Mucosa of descending colon (tissue), 3 donors: ENCODE results near the gene CLTC. TPM values are rescaled to one million over a fixed set of nuclear protein-coding genes. Genes with fewer than 3 reads are reported as not detected.
A peak's percentile ranks its signal among the peaks of the same experiment; 100 is the strongest.

Source experiments
- ATAC-seq: fragments of 200-7000 bp; cut with Tn5 transposase; one replicate; pipeline ENCODE4 v1.9.1; 2020; ENCODE audit warnings: mild to moderate bottlenecking, moderate library complexity
- DNase-seq, 3 donors: peaks; one replicate each; pipeline ENCODE4 v3.0.0-alpha.2; 2020
- H3K36me3 ChIP-seq: fragments of 200-600 bp; one replicate; pipeline ENCODE4 v1.8.0; 2021; ENCODE audit warnings: low read depth, mild to moderate bottlenecking
- H3K4me1 ChIP-seq: fragments of 200-600 bp; one replicate; pipeline ENCODE4 v1.8.0; 2021; ENCODE audit warnings: low read depth, mild to moderate bottlenecking
- H3K4me3 ChIP-seq: fragments of 200-600 bp; one replicate; pipeline ENCODE4 v1.8.0; 2021; ENCODE audit warnings: mild to moderate bottlenecking
- H3K9me3 ChIP-seq: fragments of 200-600 bp; one replicate; pipeline ENCODE4 v1.8.0; 2021; ENCODE audit warnings: mild to moderate bottlenecking
- CTCF ChIP-seq: fragments of 200-600 bp; IDR thresholded peaks from one replicate; pipeline ENCODE4 v1.8.0; 2022; ENCODE audit warnings: antibody characterized with exemption, mild to moderate bottlenecking
- intact Hi-C, 2 donors: fragments of 100-400 bp; cut with DNase I in 1 of 2; cut with micrococcal nuclease in 1 of 2; formaldehyde crosslinking; loops; one replicate each; pipeline versions ENCODE4 v1.11.0 to v1.11.1; 2022; cut with DNase I, micrococcal nuclease
- total RNA-seq, 3 donors: library from RNA; stranded (reverse); fragmentation: NEBNext Ultra II Directional in 2 of 3; extraction: Animal tissue kit (Norgen Biotek cat#: 25700) in 2 of 3; gene quantifications; one replicate each; pipeline versions ENCODE4 v1.2.1 to v1.2.4, GENCODE V29; 2021 to 2023
- donor health status: DM: no; HTN: no; CAD: no; lungs with moderate emphysema.
- donor health status: DM: no; HTN: no; CAD: no.
- donor health status: DM: no; HTN: yes; CAD: no.

The CLTC gene
- total RNA-seq, 3 donors from 2014 or later, result 264 to 306 (median 286) TPM

GRCh38 chr17:59607817-59608403 is 11.8 kb upstream of the CLTC start:
- no peaks in the 10 kb centered on the region for H3K4me1 ChIP-seq
- H3K9me3 ChIP-seq, result no peaks in the 10 kb centered on the region
- ATAC-seq (no peak), DNase-seq (peak in 1 of 3 donors; percentile 46)
- no peak overlapping the region for H3K4me3 ChIP-seq
- intact Hi-C loops, result no loop called here
- H3K36me3 ChIP-seq, result peaks cover 8% of the 10 kb centered on the region
- no peak for TF ChIP-seq CTCF

GRCh38 chr17:59611503-59611902 is 8.2 kb upstream of the CLTC start:
- no peak for TF ChIP-seq CTCF
- ATAC-seq (no peak), DNase-seq (no peak)
- H3K4me1 ChIP-seq, result no peaks in the 10 kb centered on the region
- H3K36me3 ChIP-seq, result peaks cover 8% of the 10 kb centered on the region
- no peaks in the 10 kb centered on the region for H3K9me3 ChIP-seq
- intact Hi-C loops, result no loop called here
- H3K4me3 ChIP-seq, result no peak overlapping the region

- no peak for TF ChIP-seq CTCF
- H3K4me1 ChIP-seq, result peaks cover 14% of the 10 kb centered on the region
- ATAC-seq, result no peak
- no peaks in the 10 kb centered on the region for H3K36me3 ChIP-seq
- no peaks in the 10 kb centered on the region for H3K9me3 ChIP-seq
- intact Hi-C loops, result no loop called here
- DNase-seq, result no peak
- no peak overlapping the region for H3K4me3 ChIP-seq
Measured at GRCh38 chr17:59616253-59616920, 3.3 kb upstream of the CLTC start.

- ATAC-seq (no peak), DNase-seq (no peak)
- peaks cover 23% of the 10 kb centered on the region for H3K4me1 ChIP-seq
- intact Hi-C loops, result no loop called here
- no peak for TF ChIP-seq CTCF
- H3K36me3 ChIP-seq, result no peaks in the 10 kb centered on the region
- no peaks in the 10 kb centered on the region for H3K9me3 ChIP-seq
- no peak overlapping the region for H3K4me3 ChIP-seq
Measured at GRCh38 chr17:59617156-59617732, 2.5 kb upstream of the CLTC start.

GRCh38 chr17:59619035-59619297 is 729 bp upstream of the CLTC start:
- Histone ChIP-seq H3K4me3 (peak overlapping the region; percentile 88), H3K9me3 (no peaks in the 10 kb centered on the region), H3K36me3 (no peaks in the 10 kb centered on the region), H3K4me1 (peaks cover 39% of the 10 kb centered on the region)
- intact Hi-C loops, result no loop called here
- no peak for DNase-seq
- ATAC-seq, result no peak
- TF ChIP-seq CTCF, result no peak
